ENCODE results near the gene ZNF274.

DNA sequence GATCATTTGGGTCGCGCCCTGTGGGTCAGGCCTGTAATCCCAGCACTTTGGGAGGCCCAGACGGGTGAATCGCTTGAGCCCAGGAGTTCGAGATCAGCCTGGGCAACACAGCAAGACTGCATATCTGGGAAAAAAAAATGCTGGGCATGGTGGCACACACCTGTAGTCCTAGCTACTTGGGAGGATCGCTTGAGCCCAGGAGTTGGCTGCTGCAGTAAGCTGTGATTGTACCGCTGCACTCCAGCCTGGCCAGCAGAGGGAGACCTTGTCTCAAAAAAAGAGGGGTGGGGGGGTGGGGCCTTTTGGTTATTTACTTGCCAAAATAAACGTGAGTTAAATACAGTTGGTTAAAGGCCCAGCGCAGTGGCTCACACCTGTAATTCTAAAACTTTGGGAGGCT lies 36.0 kb downstream of the ZNF274 start:
- TF ChIP-seq NFE2 (IDR thresholded peaks at IDR 0.05; ENCODE audit: low read depth) (no peak), POLR2AphosphoS5 (IDR thresholded peaks at IDR 0.05; ENCODE audit: control insufficient read depth, insufficient read depth, low read depth, low read length) (no peak), ZBTB33 (CRISPR knock-in tag; IDR thresholded peaks at IDR 0.05) (no peak), JUN (IDR thresholded peaks at IDR 0.05; ENCODE audit: borderline replicate concordance, low read depth, low read length) (no peak), JUN (CRISPR knock-in tag; IDR thresholded peaks at IDR 0.05; ENCODE audit: borderline replicate concordance) (no peak), CTBP1 (IDR thresholded peaks at IDR 0.05; ENCODE audit: borderline replicate concordance) (no peak), EZH2 (IDR thresholded peaks at IDR 0.05; ENCODE audit: borderline replicate concordance, low read depth, low read length) (no peak), ASH1L (IDR thresholded peaks at IDR 0.05; ENCODE audit: borderline replicate concordance, low read depth, partially characterized antibody) (no peak), ATF3 (IDR thresholded peaks at IDR 0.05) (no peak), ATF3 (CRISPR knock-in tag; conservative IDR thresholded peaks at IDR 0.05) (no peak), GABPB1 (CRISPR knock-in tag; IDR thresholded peaks at IDR 0.05) (no peak)
